ENCODE results near the gene GAGE10. TPM values are rescaled to one million over a fixed set of nuclear protein-coding genes. Genes with fewer than 3 reads are reported as not detected.

Gene GAGE10
- total RNA-seq, 1 experiment from 2014 or later = not detected

- H2AFZ ChIP-seq (ENCODE audit: low read depth, low read length, poor library complexity, severe bottlenecking) = no peak overlapping the region
- no peaks in the 10 kb centered on the region for H3K27me3 ChIP-seq (ENCODE audit: insufficient read depth, low read length)
- no peak overlapping the region for H3K4me3 ChIP-seq (replicated peaks in 1 of 2; ENCODE audit: low read depth in 1 of 2, low read length in 2 of 2)
- H3K9me2 ChIP-seq (ENCODE audit: insufficient read depth) = no peaks in the 10 kb centered on the region
- no peak for ATAC-seq
- intact Hi-C loops (cut with micrococcal nuclease) = no loop called here
- BruUV-seq (replicated peaks) = no TSS peak
- no peak for DNase-seq (ENCODE audit: low read depth, low spot score)
- H3K9me3 ChIP-seq (ENCODE audit: control insufficient read depth in 1 of 2, insufficient read depth in 1 of 2, low read depth in 1 of 2, low read length in 2 of 2) = no peaks in the 10 kb centered on the region
- no peaks in the 10 kb centered on the region for H3K79me2 ChIP-seq (ENCODE audit: insufficient read depth, low read length)
- no peak overlapping the region for H3K4me2 ChIP-seq (ENCODE audit: low read length)
- H3K4me1 ChIP-seq (ENCODE audit: control insufficient read depth in 1 of 2, insufficient read depth in 2 of 2, low read length in 2 of 2) = no peaks in the 10 kb centered on the region
- TF ChIP-seq EGR1 (IDR thresholded peaks at IDR 0.05; ENCODE audit: low read depth) (no peak), TCF7L2 (IDR thresholded peaks at IDR 0.05; ENCODE audit: borderline replicate concordance, extremely low read depth, insufficient read depth, insufficient read length) (no peak), POLR2A (IDR thresholded peaks at IDR 0.05; ENCODE audit: borderline replicate concordance, extremely low read depth, insufficient read depth, insufficient read length) (no peak), CTCF (IDR thresholded peaks at IDR 0.05 in 2 of 3, conservative IDR thresholded peaks at IDR 0.05 in 1 of 3; ENCODE audit: borderline replicate concordance in 1 of 3, insufficient read depth in 1 of 3, low read depth in 2 of 3, low read length in 2 of 3) (no peak), SIN3A (IDR thresholded peaks at IDR 0.05; ENCODE audit: low read depth) (no peak), FOSL1 (IDR thresholded peaks at IDR 0.05; ENCODE audit: low read depth) (no peak)
- TF ChIP-seq, protein P1, sequence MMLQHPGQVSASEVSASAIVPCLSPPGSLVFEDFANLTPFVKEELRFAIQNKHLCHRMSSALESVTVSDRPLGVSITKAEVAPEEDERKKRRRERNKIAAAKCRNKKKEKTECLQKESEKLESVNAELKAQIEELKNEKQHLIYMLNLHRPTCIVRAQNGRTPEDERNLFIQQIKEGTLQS (IDR thresholded peaks at IDR 0.05) = no peak
- H3K36me3 ChIP-seq (ENCODE audit: control insufficient read depth in 1 of 2, insufficient read depth in 2 of 2, low read length in 2 of 2) = no peaks in the 10 kb centered on the region
- ChIA-PET RAD21 (ENCODE audit: low non-redundant PET in 1 of 2, low total read pairs in 2 of 2, uncharacterized antibody in 2 of 2, unreplicated experiment in 2 of 2) (no interaction called here), CTCF (no interaction called here), POLR2A (no interaction called here)
- H4K20me1 ChIP-seq (ENCODE audit: insufficient read depth) = no peaks in the 10 kb centered on the region
- H3K9ac ChIP-seq (ENCODE audit: low read length) = no peak overlapping the region
- H3K27ac ChIP-seq (ENCODE audit: low read depth, low read length) = no peak overlapping the region
Measured at GRCh38 chrX:49308604-49309269, 5.3 kb downstream of the GAGE10 start.
